PC-9 (cell line): ENCODE measurements around the gene PPP1R3E. TPM values are rescaled to one million over a fixed set of nuclear protein-coding genes. Genes with fewer than 3 reads are reported as not detected.
A peak's percentile ranks its signal among the peaks of the same experiment; 100 is the strongest.

Experiments used
- BruUV-seq: library from RNA; stranded (reverse); fragments of 400-500 nt; replicated peaks from 2 replicates; lab custom pipeline; 2021; lab: Mats Ljungman, UMichigan
- CTCF ChIA-PET: fragments of 300-600 bp; sonication (Branson Sonifier 250); formaldehyde crosslinking; loops from one replicate; lab custom pipeline; 2022; ENCODE audit warnings: antibody characterized with exemption; lab: Charles Lee
- POLR2A ChIA-PET: fragments of 300-600 bp; sonication (Branson Sonifier 250); formaldehyde crosslinking; loops from one replicate; lab custom pipeline; 2022; ENCODE audit warnings: antibody characterized with exemption; ENCODE audit not compliant: unreplicated experiment; lab: Charles Lee
- DNase-seq, 2 experiments: peaks; one replicate each; pipeline versions ENCODE4 v3.0.0 to v3.0.0-alpha.2; 2015 to 2022; ENCODE audit warnings: mixed read lengths in 1 of 2
- H2AFZ ChIP-seq: fragments of 200-600 bp; sonication (generic); 2 replicates; pipeline ENCODE4 v1.8.1; 2017; ENCODE audit warnings: antibody characterized with exemption
- H3F3A ChIP-seq: fragments of 200-600 bp; sonication (generic); 2 replicates; pipeline ENCODE4 v1.8.1; 2017; ENCODE audit warnings: antibody characterized with exemption, mild to moderate bottlenecking, low read depth; ENCODE audit not compliant: insufficient read depth
- H3K27ac ChIP-seq: fragments of 200-600 bp; sonication (generic); 2 replicates; pipeline ENCODE4 v1.6.1; 2016; ENCODE audit warnings: mixed run types
- H3K27me3 ChIP-seq: fragments of 200-600 bp; sonication (generic); 2 replicates; pipeline ENCODE4 v1.6.1; 2016; ENCODE audit warnings: low read depth, mixed run types; ENCODE audit not compliant: insufficient read depth
- H3K36me3 ChIP-seq: fragments of 200-600 bp; sonication (generic); 2 replicates; pipeline ENCODE4 v1.6.1; 2016; ENCODE audit warnings: low read depth, mixed run types
- H3K4me1 ChIP-seq: fragments of 200-600 bp; sonication (generic); replicated peaks from 2 replicates; pipeline ENCODE4 v1.6.1; 2016; ENCODE audit warnings: mixed run types; ENCODE audit not compliant: insufficient read depth
- H3K4me2 ChIP-seq: fragments of 200-600 bp; sonication (generic); 2 replicates; pipeline ENCODE4 v1.6.1; 2017; ENCODE audit warnings: mixed run types
- H3K4me3 ChIP-seq: fragments of 200-600 bp; sonication (generic); 2 replicates; pipeline ENCODE4 v1.6.1; 2016; ENCODE audit warnings: mixed run types
- H3K79me2 ChIP-seq: fragments of 200-600 bp; sonication (generic); 2 replicates; pipeline ENCODE4 v1.6.1; 2017; ENCODE audit warnings: low read depth, mixed run types
- H3K9me2 ChIP-seq: fragments of 200-600 bp; sonication (generic); 2 replicates; pipeline ENCODE4 v1.8.1; 2017; ENCODE audit warnings: mild to moderate bottlenecking; ENCODE audit not compliant: insufficient read depth
- H3K9me3 ChIP-seq: fragments of 200-600 bp; sonication (generic); 2 replicates; pipeline ENCODE4 v1.8.1; 2016; ENCODE audit warnings: low read depth; ENCODE audit not compliant: insufficient read depth
- H4K20me1 ChIP-seq: fragments of 200-600 bp; sonication (generic); 2 replicates; pipeline ENCODE4 v1.8.1; 2017; ENCODE audit not compliant: insufficient read depth
- CTCF ChIP-seq: fragments of 200-600 bp; sonication (generic); conservative IDR thresholded peaks from 2 replicates; pipeline ENCODE4 v1.6.1; 2017; ENCODE audit warnings: mixed run types, antibody characterized with exemption, mild to moderate bottlenecking, moderate library complexity
- EZH2 ChIP-seq: fragments of 200-600 bp; sonication (generic); IDR thresholded peaks from 2 replicates; pipeline ENCODE4 v1.8.0; 2017; ENCODE audit warnings: antibody characterized with exemption, low read depth
- intact Hi-C: fragments of 100-400 bp; cut with micrococcal nuclease; formaldehyde crosslinking; loops from one replicate; pipeline ENCODE4 v1.10.0; 2022; ENCODE audit not compliant: unreplicated experiment
- total RNA-seq: library from RNA; stranded (reverse); gene quantifications from 2 replicates; pipeline ENCODE4 v1.2.3, GENCODE V29; 2021

PPP1R3E gene
- total RNA-seq, 1 experiment from 2014 or later = 9.5 TPM

- H3K79me2 ChIP-seq = 0 out of 2 replicates have a peak, but pooled peaks cover 8% of the 10 kb centered on the region
- TF ChIP-seq CTCF (peak; percentile 44), EZH2 (no peak)
- H2AFZ ChIP-seq = no peak overlapping the region
- ChIA-PET POLR2A (no interaction called here), CTCF (interaction anchor here (0.7 kb wide), 1 partner anchor 204 kb away, joined by 16 read pairs; the partner anchor contains the start of gene C14orf119)
- no peaks in the 10 kb centered on the region for H3K27me3 ChIP-seq
- peak in 1 of 2 experiments; percentile 52 for DNase-seq
- BruUV-seq = no TSS peak
- 0 out of 2 replicates have a peak overlapping the region, but pooled peaks have one; percentile 79 for H3K4me2 ChIP-seq
- intact Hi-C loops = loop anchor here (1.0 to 5.0 kb wide), 3 partner anchors 34 to 179 kb away; no protein-coding TSS in a partner anchor
- H4K20me1 ChIP-seq = no peaks in the 10 kb centered on the region
- H3K9me3 ChIP-seq = no peaks in the 10 kb centered on the region
- H3K4me3 ChIP-seq = no peak overlapping the region
- H3K36me3 ChIP-seq = no peaks in the 10 kb centered on the region
- H3F3A ChIP-seq = peaks cover 6% of the 10 kb centered on the region; the same call in 1 of the 2 replicates
- H3K4me1 ChIP-seq = peaks cover 8% of the 10 kb centered on the region
- no peak overlapping the region for H3K27ac ChIP-seq
- H3K9me2 ChIP-seq = no peaks in the 10 kb centered on the region
Measured at GRCh38 chr14:23299211-23299957, 3.3 kb downstream of the PPP1R3E start.

DNA sequence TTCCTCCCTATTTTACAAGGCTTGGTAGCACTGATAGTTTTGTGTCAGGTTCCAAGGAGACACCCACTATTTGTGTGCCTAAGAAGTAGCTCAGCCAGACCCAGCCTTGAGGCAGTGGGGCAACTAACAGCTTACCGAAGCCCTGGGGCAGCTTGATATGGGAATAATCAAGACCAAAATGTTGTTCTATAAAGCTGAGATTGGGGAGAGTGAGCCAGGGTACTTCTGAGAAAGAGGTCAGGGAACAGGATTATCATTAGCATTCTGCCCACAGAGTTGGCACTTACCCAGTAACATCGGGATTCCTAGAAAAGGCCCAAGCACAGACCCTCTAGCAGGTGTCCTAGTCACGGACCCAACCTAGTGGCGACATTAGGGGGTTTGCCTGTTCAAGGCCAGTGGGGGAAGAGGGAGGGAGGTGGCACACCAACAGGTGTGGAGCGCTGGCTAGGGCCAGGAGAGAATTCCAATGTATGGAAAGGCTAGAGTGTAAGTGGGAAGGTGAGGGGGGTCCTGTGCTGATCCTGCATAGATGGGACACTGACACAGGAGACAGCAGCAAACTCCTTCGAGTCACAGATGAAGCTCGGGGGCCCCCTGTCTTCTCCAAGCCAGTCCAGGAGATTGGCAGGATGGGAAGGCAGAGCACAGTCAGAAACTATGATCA is 4.9 kb downstream of the PPP1R3E start:
- CTCF ChIA-PET = interaction anchor here (0.8 kb wide), 1 partner anchor 28 kb away, joined by 3 read pairs; no protein-coding TSS in a partner anchor
- intact Hi-C loops = loop anchor here (5.0 kb wide), 1 partner anchor 110 kb away; no protein-coding TSS in a partner anchor

More for the DNA sequence above, 4.9 kb downstream of the PPP1R3E start:
- no TSS peak for BruUV-seq
- H3K4me3 ChIP-seq = no peak overlapping the region
- DNase-seq = no peak
- TF ChIP-seq EZH2 (no peak), CTCF (no peak)
- H3K27me3 ChIP-seq = no peaks in the 10 kb centered on the region
- POLR2A ChIA-PET = no interaction called here
- peaks cover 8% of the 10 kb centered on the region for H3K4me1 ChIP-seq
- no peak overlapping the region for H2AFZ ChIP-seq
- no peaks in the 10 kb centered on the region for H3K9me3 ChIP-seq
- 0 out of 2 replicates have a peak, but pooled peaks cover 8% of the 10 kb centered on the region for H3K79me2 ChIP-seq
- no peaks in the 10 kb centered on the region for H3K36me3 ChIP-seq
- H4K20me1 ChIP-seq = no peaks in the 10 kb centered on the region
- no peak overlapping the region for H3K27ac ChIP-seq
- H3F3A ChIP-seq = peaks cover 6% of the 10 kb centered on the region; the same call in 1 of the 2 replicates
- H3K4me2 ChIP-seq = no peak overlapping the region
- no peaks in the 10 kb centered on the region for H3K9me2 ChIP-seq
